Epithelial cell of esophagus (primary cell): ENCODE data around the gene CKAP2.

Experiments
- DNase-seq: peaks from one replicate; pipeline ENCODE4 v3.0.0; 2010; ENCODE audit warnings: low read depth
- H3K4me3 ChIP-seq: 2 replicates; pipeline ENCODE4 v1.5.1; 2011; ENCODE audit warnings: mild to moderate bottlenecking, low read length, control low read depth
- TF ChIP-seq, protein P1 (sequence below): IDR thresholded peaks from 2 replicates; pipeline ENCODE4 v1.5.1; 2011; ENCODE audit warnings: low read depth, mild to moderate bottlenecking, low read length, control low read depth, inconsistent platforms; ENCODE audit not compliant: insufficient read depth; ENCODE audit errors: missing control alignments

The CKAP2 gene

DNA sequence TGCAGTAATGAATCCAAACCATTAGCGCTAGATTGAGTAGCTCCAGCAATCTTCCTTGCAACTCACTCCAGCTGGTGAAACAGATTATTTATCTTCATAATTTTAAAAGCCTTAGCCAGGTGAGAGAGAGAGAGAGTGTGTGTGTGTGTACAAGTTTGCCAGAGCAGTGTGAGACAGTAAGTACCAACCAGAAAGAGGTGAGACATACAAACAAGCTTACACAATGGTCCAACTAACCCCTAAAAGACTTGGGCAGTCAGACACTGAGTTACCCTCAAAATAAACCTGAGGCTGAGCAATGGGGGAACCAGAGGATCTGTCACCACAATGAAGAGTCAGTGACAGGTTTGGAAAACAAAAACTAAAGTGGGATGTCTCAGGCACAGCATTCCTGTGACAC, 41.2 kb upstream of the CKAP2 start:
- DNase-seq = peak; percentile 50
- H3K4me3 ChIP-seq = no peak overlapping the region
- TF ChIP-seq, protein P1, sequence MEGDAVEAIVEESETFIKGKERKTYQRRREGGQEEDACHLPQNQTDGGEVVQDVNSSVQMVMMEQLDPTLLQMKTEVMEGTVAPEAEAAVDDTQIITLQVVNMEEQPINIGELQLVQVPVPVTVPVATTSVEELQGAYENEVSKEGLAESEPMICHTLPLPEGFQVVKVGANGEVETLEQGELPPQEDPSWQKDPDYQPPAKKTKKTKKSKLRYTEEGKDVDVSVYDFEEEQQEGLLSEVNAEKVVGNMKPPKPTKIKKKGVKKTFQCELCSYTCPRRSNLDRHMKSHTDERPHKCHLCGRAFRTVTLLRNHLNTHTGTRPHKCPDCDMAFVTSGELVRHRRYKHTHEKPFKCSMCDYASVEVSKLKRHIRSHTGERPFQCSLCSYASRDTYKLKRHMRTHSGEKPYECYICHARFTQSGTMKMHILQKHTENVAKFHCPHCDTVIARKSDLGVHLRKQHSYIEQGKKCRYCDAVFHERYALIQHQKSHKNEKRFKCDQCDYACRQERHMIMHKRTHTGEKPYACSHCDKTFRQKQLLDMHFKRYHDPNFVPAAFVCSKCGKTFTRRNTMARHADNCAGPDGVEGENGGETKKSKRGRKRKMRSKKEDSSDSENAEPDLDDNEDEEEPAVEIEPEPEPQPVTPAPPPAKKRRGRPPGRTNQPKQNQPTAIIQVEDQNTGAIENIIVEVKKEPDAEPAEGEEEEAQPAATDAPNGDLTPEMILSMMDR = no peak

DNA sequence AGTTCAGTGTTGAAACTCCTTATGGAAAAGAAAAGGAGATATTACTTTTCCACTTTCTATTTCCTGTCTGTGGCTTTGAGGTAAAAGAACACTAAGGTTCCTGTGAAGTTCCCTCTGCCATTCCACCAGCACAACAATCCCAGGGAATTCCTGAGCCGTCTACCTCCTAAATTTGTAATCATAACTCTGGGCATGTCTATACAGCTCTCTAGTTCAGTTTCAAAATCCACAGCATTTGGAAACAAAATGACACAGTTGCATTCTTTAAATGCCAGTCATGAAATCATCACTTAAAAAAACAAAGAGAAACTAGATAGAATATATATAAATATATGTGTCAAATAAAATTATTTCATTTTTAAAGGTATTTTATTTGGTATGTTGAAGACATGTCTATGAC, 40.3 kb upstream of the CKAP2 start:
- DNase-seq = peak; percentile 94
- TF ChIP-seq, protein P1 = no peak
- H3K4me3 ChIP-seq = no peak overlapping the region

DNA sequence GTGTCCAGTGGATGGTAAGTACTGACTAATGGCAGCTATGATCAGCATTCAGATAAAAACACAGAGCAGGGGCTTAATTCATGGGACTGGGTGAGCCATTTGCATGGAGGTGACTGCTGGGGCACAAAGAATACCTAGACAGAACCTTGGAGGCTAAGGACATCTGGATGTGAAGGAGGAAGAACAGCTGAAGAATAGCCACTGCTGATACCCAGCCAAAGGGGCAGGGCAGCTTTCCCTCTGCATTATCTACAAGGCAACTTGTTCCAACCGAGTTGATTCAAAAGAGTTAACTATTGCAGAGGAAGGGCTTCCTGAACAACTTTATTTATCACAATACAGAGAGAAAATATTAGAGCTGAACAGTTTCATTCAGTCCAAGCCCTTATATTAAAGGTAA, 36.2 kb upstream of the CKAP2 start:
- no peak for DNase-seq
- TF ChIP-seq, protein P1 = no peak
- no peak overlapping the region for H3K4me3 ChIP-seq

DNA sequence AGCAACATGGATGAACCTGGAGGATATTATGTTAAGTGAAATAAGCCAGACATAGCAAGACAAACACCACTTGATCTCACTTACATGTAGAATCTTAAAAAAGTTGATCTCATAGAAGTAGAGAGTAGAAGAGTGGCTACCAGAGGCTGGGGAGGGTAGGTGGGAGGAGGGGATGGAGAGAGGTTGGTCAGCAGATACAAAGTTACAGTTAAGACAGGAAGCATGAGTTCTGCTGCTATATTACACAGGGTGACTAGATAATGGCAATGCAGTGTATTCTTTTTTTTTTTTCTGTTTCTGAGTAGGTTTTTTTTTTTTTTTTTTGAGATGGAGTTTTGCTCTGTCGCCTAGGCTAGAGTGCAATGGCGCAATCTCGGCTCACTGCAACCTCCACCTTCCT, 34.1 kb upstream of the CKAP2 start:
- no peak overlapping the region for H3K4me3 ChIP-seq
- no peak for DNase-seq
- TF ChIP-seq, protein P1 = no peak

DNA sequence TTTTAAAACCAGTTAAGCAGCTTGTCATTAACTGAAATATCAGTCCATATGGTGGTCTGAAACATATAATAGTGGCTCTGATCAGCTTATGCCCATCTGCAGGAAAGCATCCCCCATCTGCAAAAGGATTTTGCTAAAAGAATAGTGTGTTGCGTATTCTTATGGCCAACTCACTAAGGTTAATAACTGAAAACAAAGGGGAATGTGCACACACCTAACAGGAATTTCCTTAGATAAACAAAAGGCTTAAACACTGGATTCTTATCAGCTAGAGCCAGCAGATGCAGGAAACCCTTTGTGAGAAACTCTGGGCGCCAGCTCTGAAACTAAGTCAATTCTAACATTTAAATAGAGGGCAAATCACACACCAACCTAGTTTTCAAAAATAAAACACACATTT, 27.0 kb upstream of the CKAP2 start:
- no peak overlapping the region for H3K4me3 ChIP-seq
- TF ChIP-seq, protein P1 = no peak
- DNase-seq = peak; percentile 73

DNA sequence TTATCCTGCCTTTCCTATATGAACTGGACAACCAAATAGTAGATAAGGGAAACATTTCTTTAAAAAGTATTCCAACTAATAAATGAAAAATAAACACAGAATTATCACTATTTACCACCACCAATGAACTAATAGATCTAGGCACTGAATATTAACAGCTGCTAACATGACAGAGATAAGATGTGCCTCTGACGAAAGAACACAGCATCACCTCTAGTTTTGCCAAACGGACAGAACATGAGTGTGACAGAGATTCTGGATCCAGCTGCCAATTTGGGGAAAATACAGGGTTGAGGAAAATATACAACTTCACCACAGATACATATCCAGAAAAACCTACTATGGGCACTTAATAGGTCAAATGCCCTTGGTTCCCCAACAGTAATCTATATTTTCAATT, 22.8 kb upstream of the CKAP2 start:
- TF ChIP-seq, protein P1 = no peak
- H3K4me3 ChIP-seq = no peak overlapping the region
- DNase-seq = no peak

DNA sequence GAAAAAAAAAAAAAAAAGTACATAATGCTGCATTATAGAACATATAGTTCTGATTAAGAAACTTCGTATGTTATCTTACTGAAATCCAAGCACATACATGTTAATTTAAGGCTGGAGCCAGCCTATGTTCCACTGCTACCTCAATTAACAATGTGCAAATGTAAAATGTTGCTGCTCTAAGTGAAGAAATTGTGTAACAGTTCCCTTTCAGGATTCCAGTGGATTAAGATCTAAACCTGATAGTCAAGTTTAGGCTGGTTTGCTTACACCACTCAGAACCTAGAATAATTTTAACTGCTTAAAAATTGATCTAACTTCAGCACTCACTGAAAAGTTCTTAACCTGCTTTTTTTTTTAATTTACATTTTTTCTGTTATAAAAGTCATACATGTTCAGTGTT, 9.0 kb upstream of the CKAP2 start:
- TF ChIP-seq, protein P1 = no peak
- H3K4me3 ChIP-seq = peak overlapping the region; percentile 7
- DNase-seq = peak; percentile 86
